Chondrocyte (in vitro differentiated cells): Measurements from ENCODE around the gene NBAS. TPM values are rescaled to one million over a fixed set of nuclear protein-coding genes. Genes with fewer than 3 reads are reported as not detected.

ENCODE experiments used
- DNase-seq: peaks from one replicate; pipeline ENCODE4 v3.0.0; 2021; ENCODE audit warnings: mixed read lengths, low spot score
- H3K27ac Mint-ChIP-seq: one replicate; pipeline ENCODE4 v1.8.0; 2021; ENCODE audit warnings: mild to moderate bottlenecking, moderate library complexity, mixed read lengths; ENCODE audit not compliant: unreplicated experiment
- H3K27me3 Mint-ChIP-seq: 2 replicates; pipeline ENCODE4 v1.8.0; 2021; ENCODE audit warnings: low read depth, mixed read lengths
- H3K36me3 Mint-ChIP-seq: 2 replicates; pipeline ENCODE4 v1.8.0; 2021; ENCODE audit warnings: low read depth, mixed read lengths
- H3K4me1 Mint-ChIP-seq: 2 replicates; pipeline ENCODE4 v1.8.0; 2021; ENCODE audit warnings: low read depth, mild to moderate bottlenecking, mixed read lengths
- H3K4me3 Mint-ChIP-seq: one replicate; pipeline ENCODE4 v1.8.0; 2021; ENCODE audit warnings: mild to moderate bottlenecking, moderate library complexity, mixed read lengths; ENCODE audit not compliant: unreplicated experiment
- H3K9me3 Mint-ChIP-seq: 2 replicates; pipeline ENCODE4 v1.8.0; 2021; ENCODE audit warnings: low read depth, mixed read lengths
- CTCF ChIP-seq: fragments of 200-600 bp; sonication (generic); IDR thresholded peaks from 2 replicates; pipeline ENCODE4 v1.5.0; 2021; ENCODE audit warnings: antibody characterized with exemption, mild to moderate bottlenecking, moderate library complexity
- total RNA-seq: library from RNA; stranded (reverse); gene quantifications from 3 replicates; pipeline ENCODE4 v1.2.1, GENCODE V29; 2021

NBAS gene
- total RNA-seq, 1 donor from 2014 or later, result 47.6 TPM

- no peak overlapping the region for H3K4me3 Mint-ChIP-seq
- no peak overlapping the region for H3K27ac Mint-ChIP-seq
- no peaks in the 10 kb centered on the region for H3K36me3 Mint-ChIP-seq
- H3K9me3 Mint-ChIP-seq, result no peaks in the 10 kb centered on the region
- H3K27me3 Mint-ChIP-seq, result peaks cover under 1% of the 10 kb centered on the region
- H3K4me1 Mint-ChIP-seq, result peaks cover 4% of the 10 kb centered on the region
- no peak for TF ChIP-seq CTCF
- no peak for DNase-seq
Measured at GRCh38 chr2:15580451-15580850, 19.3 kb upstream of the NBAS start.

- Mint-ChIP-seq H3K36me3 (no peaks in the 10 kb centered on the region), H3K4me3 (no peak overlapping the region), H3K27ac (no peak overlapping the region), H3K27me3 (no peaks in the 10 kb centered on the region), H3K9me3 (no peaks in the 10 kb centered on the region), H3K4me1 (peaks cover 4% of the 10 kb centered on the region)
- DNase-seq, result no peak
- no peak for TF ChIP-seq CTCF
Measured at GRCh38 chr2:15579641-15580040, 18.5 kb upstream of the NBAS start.

- no peak overlapping the region for H3K4me3 Mint-ChIP-seq
- no peaks in the 10 kb centered on the region for H3K27me3 Mint-ChIP-seq
- no peaks in the 10 kb centered on the region for H3K9me3 Mint-ChIP-seq
- H3K27ac Mint-ChIP-seq, result no peak overlapping the region
- peaks cover 4% of the 10 kb centered on the region for H3K4me1 Mint-ChIP-seq
- no peaks in the 10 kb centered on the region for H3K36me3 Mint-ChIP-seq
- DNase-seq, result no peak
- TF ChIP-seq CTCF, result peak; percentile 89
Measured at GRCh38 chr2:15577071-15577735, 16.1 kb upstream of the NBAS start.

DNA sequence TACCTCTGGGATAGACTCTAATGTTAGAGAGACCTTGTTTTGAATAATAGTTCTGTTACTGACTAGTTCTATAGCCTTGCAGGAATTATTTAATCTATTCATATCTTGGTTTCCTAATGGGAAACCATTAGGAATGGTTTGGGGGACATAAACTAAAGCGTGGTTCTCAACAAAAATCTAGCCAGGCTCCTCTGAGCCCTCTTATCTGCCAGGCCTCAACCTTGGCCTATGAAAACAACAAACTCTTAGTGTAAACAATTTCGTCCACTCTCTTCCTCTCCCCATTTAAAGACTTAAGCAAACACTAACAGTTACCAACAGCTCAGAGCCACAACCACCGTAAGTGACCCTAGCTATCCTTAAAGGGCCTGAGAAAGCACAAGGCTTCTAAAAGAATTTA, 10.6 kb upstream of the NBAS start:
- no peaks in the 10 kb centered on the region for H3K9me3 Mint-ChIP-seq
- no peak for DNase-seq
- no peaks in the 10 kb centered on the region for H3K36me3 Mint-ChIP-seq
- H3K4me1 Mint-ChIP-seq, result no peaks in the 10 kb centered on the region
- H3K4me3 Mint-ChIP-seq, result no peak overlapping the region
- H3K27ac Mint-ChIP-seq, result no peak overlapping the region
- no peak for TF ChIP-seq CTCF
- peaks cover 2% of the 10 kb centered on the region for H3K27me3 Mint-ChIP-seq

DNA sequence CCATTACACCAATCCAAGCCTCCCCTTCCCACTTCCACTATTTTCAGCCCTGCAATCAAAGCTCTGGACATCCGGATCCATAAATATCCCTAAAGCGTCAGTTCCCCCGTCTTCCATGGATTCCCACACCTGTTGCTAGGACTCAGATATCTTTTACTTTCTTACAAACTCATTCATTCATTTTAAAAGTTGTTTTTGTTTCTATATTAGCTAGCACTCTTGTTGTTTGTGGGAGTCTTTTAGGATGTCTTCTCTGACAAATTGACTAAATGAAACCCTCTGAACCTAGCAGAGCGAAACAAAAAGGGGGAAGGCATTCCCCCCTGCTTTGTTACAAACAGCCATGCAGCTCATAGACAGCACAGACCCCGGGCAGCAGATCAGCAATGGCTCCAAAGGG, 9.0 kb upstream of the NBAS start:
- no peak for TF ChIP-seq CTCF
- Mint-ChIP-seq H3K9me3 (no peaks in the 10 kb centered on the region), H3K4me1 (no peaks in the 10 kb centered on the region), H3K36me3 (no peaks in the 10 kb centered on the region), H3K27ac (no peak overlapping the region), H3K4me3 (no peak overlapping the region), H3K27me3 (peaks cover 5% of the 10 kb centered on the region)
- DNase-seq, result no peak
